GM19043 (cell line): Measurements from ENCODE around the gene CPA5.

ENCODE experiments used
- ATAC-seq: cut with Tn5 transposase; IDR thresholded peaks from one replicate; pipeline ENCODE4 v1.9.1; 2021; ENCODE audit warnings: low read depth; ENCODE audit not compliant: unreplicated experiment

The CPA5 gene

DNA sequence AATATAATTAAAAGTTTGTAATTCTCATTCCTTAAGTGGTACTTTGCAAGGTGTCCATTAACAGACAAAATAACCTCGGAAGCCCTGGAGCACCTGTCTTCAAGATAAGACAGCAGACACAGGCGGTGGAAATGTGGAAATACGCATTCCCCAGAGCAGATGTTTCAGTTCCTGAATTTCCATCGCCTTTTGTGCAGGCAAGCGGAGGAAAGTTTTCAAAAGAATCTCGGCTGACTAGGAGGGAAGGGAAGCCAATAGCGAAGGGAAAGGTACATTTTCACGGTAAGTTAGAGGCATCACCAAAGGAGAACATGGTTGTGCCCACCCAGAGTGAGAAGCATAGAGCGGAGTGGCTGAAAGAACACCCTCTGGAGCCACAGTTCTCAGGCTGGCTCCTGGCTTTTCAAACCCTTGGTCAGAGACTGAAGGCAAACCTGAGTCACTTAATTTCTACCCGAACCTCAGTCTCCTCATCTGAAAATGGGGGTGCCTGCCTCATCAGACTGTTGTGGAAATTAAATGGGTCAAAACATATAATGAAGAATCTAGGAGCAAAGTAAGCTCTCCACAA lies 49.3 kb downstream of the CPA5 start:
- no peak for ATAC-seq

DNA sequence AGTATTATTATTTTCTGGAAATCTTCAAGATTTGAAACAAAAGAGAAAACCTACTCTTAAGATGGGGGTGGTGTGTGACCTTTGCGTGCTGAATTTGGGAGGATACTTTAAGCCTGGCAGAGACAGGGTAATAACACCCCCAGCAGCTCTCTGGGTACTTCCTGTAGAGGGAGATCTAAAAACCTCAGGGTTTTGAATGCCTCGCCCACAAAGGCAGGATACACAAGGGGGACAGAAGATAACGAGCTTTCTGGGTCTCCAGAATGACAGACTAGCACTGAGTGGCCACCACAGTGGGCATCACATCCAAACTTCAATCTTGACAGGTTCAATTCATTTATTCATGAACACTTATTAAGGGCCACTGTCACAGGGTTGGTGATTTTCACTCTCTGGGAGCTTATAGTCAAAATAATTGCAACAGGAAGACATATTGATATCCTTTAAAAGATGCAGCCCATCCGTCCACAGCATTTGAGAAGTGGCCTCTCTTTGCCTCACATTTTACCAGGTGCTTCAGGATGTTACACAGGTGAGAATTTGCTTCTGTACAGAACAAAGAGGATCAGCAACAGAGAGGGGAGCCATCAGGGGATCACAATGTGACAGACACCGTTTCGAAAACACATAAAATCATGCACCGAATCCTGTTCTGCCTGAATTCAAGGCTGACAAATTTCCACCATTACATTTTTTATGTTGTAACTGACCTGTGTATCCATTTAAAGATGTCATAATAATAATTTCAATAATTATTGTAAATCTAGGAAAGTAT lies 50.0 kb downstream of the CPA5 start:
- ATAC-seq: no peak

DNA sequence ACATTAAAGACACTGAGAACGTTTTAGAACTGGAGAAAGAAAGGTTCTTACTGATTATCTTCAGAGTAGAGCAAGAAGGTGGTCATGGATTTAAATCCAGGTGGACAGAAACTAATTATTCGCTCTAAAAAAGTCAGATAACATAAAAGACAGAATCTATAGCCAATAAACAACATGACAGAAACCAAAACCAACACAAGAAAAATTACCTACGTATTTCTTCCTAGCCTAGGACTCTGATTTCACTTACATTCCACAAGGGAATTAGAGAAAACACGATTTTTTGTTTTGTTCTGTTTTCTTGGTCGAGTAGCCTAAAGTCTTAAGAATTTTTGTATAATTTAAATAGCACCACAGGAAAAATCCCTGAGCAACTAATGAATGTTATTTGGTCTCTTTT lies 50.8 kb downstream of the CPA5 start:
- no peak for ATAC-seq

DNA sequence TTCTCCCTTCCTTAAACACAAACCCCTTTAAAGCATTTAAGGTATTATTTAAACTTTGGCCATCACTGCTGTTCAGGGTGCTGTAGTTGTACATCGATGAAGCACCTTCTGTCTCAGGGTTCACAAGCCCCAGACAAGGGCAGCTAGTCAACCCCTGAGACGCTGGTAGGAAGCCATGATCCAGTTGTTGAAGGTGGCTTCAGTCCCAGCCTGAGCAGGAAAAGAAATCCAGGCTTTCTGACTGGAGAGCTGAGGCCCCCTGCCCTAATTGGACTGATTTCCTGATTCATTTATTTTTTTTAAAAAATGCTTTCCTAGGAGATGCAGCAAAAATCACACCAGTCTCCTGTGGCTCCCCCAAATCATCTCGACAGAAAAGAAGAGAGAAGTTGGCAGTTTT lies 51.5 kb downstream of the CPA5 start:
- ATAC-seq: no peak

DNA sequence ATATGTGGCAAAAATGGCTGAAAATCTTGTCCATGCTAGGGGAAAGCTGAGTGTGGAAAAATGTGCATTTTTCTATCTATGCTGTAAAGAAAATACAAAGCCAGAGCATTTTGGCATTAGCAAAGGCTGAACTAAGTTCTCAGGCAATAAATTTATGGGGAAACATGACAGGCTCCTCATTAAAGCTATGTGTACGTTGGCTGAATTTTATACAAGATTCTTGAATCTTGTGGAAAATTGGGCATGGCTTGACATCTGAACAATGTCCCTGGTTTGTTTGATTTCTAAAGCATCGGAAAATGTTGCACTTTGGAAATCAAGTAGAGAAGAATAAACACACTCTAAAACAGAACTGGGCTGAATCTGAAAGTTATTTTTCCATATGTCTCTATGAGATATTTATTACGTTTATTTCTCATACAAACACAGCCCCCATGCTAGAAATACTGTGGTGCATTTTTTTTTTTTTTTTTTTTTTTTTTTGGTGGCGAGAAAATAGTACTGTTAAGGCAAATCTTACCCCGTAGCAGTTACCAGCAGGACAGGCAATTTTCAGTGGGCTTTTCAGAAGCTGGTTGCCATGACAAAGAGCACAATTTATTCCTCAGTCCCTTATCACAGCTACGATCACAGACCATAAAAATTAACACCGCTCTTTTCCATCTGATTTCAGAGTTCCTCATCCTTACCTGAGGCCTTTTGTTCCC lies 52.6 kb downstream of the CPA5 start:
- no peak for ATAC-seq

DNA sequence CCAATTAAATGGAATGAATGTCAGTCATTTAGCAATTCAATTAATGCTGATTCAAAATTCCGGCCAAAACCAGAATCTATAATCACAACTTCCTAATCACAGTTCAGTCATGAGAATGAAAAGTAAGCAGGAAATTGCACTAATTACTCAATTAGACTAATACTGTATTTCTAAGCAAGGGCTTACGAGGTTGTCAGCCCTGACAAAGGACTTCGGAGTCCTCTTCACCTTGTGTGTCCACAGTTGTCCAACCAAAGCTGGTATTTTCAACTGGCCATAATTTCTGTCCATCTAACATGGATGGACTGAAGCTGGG lies 53.1 kb downstream of the CPA5 start:
- no peak for ATAC-seq

DNA sequence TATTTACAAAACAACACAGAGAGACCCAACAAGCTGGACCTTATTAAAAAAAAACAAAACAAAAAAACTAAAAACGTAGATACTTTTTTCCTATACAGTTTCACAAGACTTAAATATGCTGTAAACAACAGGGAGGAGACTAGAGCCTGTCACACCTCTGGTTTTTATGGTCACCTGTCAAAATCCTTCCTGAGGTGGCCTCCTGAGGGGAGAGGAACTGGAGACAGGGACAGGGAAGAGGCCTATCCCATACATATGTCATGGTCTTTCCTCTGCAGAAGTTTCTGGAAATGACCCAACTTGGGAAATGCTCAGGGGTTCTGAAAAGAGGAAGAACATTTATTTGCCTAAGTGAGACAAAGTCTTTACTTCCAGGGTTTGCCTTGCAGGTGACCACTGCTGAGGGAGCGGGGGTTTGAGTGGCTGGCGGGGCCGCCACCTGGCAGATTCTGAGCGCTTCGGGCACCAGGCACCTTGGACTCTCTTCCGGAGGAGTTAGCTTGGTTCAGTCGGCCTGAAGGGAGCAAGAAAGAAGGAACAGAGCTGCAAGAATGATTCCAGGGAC lies 54.0 kb downstream of the CPA5 start:
- no peak for ATAC-seq

DNA sequence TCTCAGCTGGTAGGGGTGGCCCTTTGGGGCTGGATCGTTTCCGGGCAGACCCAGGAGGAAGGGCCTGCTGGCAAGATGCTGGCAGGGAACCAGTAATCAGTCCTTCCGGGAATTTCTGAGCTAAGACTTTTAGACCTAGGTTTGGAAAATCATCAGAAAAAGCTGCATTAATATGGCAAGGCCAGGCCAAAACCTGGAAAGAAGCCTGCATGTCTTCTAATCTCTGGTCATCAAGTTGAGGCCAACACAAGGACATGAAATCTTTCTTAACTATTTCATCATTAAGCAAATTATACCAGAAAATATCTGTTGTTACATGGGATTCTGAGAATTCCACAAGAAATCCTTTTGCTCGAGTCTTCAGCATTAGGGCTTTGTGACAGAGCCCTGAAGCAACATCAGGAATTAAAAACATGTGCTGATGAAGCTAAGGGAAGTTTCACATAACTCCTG lies 55.5 kb downstream of the CPA5 start:
- ATAC-seq: no peak

DNA sequence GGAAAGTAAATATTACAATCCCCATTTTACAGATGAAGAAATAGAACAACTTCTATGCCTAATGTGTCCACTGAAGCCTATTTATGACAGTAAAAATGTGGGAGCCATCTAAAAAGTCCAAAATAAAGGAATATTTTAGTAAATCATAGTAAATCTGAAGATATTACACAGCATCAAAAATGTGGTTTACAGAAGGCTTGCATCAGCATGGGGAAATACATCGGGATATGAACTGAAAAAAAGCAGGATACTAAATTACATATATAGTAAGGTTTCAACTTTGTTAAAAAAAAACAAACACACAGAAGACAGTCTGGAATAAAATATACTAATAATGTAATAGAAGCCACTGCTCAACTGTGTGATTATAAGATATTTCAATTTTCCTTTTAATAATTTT lies 56.5 kb downstream of the CPA5 start:
- ATAC-seq: no peak

DNA sequence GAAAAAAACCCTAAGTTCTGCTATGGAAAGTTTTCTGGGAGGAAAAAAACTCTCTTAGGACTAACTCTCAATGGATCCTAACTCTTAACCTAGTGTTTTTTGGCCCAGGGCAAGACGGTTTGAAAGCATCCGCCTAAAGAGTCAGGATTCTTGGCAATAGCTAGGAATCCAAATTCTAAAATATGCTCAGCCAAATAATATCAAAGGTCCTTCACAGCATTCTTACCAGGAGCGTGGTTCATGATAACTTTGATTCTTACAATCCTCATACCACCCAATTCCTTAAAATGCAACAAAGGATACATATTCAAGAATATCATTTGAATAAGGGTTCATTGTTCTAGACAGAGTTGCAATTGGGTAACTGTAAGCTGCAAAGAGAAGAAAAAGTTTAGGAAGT lies 57.0 kb downstream of the CPA5 start:
- no peak for ATAC-seq

DNA sequence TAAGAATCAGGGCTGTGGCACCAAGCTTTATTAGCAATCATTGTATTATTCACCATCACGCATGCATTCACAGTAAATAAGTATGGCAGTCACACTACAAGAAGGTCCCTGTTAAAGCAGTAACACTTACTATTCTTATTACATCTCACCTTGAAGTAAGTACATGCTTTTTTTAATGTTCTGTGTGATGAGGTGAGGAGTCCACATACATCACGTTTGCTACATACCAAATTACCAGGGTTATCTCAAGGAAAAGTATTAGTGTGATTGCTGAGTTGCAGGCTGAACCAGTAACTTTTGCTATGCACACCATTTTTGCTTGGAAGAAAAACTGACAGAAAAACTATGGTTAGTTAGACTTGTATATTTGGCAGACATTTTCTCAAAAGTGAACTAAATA lies 60.4 kb downstream of the CPA5 start:
- no peak for ATAC-seq

DNA sequence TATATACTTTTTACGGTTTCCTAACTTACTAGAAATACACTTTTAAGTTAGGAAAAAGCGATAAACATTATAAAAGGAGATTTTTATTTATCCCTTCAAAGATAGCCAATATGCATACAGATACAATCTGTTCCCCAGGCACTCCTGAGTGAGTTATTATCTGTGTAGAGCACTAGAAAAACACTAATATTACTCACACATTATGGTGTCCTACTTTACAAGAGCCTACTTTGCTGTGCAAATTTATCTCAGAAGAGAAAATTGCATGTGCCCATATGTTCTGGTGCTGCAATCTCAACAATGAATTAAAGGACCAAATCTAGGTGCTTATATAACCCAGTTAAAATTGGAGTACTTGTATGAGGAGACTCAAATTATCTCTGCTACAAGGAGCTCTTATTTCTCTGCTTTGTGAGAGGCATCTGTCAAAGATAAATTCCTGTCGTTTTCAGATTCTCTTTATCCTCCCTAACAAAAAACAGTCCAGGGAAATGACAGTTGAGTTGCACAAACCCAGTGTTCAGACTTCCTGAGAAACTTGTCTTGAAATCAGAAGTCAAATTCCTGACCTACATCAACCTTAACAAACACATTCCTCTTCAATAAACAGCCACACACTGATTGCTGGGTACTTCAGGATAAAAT lies 64.6 kb downstream of the CPA5 start:
- ATAC-seq: no peak

DNA sequence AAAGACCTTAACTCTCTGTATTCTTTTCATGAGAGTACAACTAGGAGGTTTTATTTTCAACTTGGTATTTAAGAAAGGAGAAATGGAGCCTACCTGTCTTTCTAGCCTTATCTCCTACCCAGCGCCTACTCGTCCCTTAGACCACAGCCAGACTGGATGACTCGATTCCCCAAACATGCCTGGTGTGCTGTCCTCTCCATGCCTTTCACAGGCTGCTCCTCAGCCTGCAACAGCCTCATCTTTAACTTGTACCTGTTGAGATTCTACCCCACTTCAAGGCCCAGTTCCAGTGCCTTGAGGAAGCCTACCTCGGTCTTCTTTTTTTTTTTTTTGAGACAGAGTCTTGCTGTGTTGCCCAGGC lies 65.1 kb downstream of the CPA5 start:
- ATAC-seq: no peak

DNA sequence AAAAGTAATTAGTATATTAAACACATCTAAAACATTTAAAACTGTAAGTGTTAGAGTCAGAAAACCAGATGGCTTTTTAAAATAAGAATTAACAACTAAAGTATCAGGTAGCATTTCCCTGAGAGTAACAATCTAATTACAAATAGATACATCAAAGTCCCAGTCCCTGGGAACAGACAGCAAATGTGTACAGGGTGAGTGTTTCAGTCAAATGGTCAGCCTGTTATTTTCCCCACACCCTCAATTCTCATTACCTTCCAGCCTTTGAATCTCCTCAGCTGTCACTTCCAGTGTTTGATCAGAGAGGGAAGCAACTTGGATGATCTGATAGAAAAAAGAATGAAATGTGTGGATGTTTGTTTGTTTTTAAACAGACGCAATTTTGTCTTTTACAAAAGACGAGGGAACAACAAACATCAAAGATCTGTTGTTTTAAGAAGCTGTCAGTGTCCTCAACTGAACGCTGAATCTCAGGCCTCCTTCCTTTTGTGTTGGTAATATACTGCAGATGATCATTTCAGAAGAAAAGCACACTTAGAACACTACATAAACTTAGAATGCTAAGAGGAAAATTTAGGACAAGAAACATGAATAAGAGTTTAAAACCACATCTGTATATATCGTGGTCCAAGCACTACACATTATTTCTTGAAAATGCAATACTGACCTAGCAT lies 66.4 kb downstream of the CPA5 start:
- no peak for ATAC-seq

DNA sequence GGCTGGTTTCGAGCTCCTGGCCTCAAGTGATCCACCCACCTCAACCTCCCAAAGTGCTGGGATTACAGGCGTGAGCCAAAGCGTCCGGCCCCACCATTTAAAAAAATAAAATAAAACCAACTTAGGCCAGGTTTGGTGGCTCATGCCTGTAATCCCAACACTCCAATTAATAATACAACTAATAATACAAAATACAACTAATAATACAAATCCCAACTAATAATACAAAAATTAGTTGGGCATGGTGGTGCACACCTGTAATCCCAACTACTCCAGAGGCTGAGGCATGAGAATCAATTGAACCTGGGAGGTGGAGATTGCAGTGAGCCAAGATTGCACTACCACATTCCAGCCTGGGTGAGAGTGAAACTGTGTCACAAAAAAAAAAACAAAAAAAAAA lies 68.6 kb downstream of the CPA5 start:
- ATAC-seq: no peak

DNA sequence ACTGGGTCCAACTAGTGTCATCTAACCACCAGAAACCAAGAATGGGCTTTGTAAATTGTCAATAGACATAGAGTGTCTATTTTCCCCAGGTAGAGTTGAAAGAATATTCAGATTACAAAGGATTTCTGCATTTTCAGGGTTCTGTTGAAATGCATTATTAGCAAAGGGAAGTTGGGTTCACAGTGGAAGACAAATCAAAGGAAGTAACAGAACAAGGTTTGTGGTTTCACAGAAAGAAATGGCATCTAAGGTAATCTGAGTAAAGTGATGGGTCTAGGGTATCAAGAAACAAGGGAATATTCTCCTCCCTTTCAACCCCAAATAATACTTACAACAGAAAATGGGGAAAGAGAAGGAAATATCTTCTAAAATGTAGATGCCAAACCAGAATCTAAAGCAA lies 70.4 kb downstream of the CPA5 start:
- ATAC-seq: no peak

DNA sequence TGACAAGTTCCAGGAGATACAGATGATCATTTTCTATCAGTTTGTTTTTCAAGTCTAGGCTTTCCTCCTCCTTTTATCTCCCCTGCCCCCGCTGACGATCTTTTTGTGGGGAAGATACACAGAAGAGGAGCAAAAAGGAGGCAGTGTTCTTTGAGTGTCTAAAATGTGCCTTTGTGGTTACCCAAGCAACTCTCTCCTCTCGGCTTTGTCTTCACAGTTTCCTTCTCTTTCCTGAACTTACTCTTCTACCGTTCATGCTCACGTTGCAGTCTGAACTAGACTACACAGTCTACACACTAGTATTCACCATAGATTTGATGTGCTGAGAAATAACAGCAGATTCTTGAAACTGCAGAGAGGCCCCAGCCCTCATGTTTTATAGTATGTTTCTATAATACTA lies 72.6 kb downstream of the CPA5 start:
- no peak for ATAC-seq

DNA sequence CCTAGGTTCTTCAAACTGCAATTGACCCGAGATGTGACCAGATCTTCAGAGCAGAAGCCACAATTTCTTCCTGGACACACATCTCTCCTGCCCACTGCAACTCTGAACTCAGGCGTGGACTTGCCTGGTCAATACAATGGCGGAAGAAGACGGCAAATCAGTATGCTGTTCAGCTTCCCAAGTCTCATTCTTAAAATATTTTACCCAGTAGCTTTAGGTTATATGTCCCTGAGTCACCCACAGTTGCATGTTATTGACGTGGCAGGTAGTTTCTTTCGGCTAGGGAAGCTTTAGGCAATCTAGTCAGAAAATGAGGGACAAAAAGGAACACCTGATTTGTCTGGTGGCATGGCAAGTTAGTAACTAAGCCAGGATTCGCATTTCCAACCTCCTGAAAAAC lies 73.7 kb downstream of the CPA5 start:
- no peak for ATAC-seq
